GM23338 (cell line): ENCODE results near the gene VTCN1.

ENCODE experiments used
- CREB1 ChIP-seq: fragments of 250-450 bp; sonication (Bioruptor Pico); IDR thresholded peaks from 2 replicates; pipeline ENCODE4 v1.5.0; 2020; ENCODE audit warnings: low read depth, mild to moderate bottlenecking, moderate library complexity
- EZH2 ChIP-seq: fragments of 200-600 bp; sonication (generic); IDR thresholded peaks from one replicate; pipeline ENCODE4 v1.8.0; 2017; ENCODE audit warnings: antibody characterized with exemption, mild to moderate bottlenecking, low read depth; ENCODE audit not compliant: unreplicated experiment
- EZH2phosphoT487 ChIP-seq: fragments of 200-600 bp; sonication (generic); IDR thresholded peaks from one replicate; pipeline ENCODE4 v1.8.1; 2018; ENCODE audit warnings: antibody characterized with exemption; ENCODE audit not compliant: unreplicated experiment
- JUNB ChIP-seq: IDR thresholded peaks from one replicate; pipeline ENCODE4 v1.6.1; 2016; ENCODE audit warnings: antibody characterized with exemption; ENCODE audit not compliant: unreplicated experiment
- NANOG ChIP-seq: IDR thresholded peaks from 2 replicates; pipeline ENCODE4 v1.6.1; 2016; ENCODE audit warnings: antibody characterized with exemption, borderline replicate concordance
- POLR2AphosphoS5 ChIP-seq: IDR thresholded peaks from 2 replicates; pipeline ENCODE4 v1.6.1; 2016; ENCODE audit warnings: antibody characterized with exemption, low read depth
- STAT1 ChIP-seq: IDR thresholded peaks from one replicate; pipeline ENCODE4 v1.6.1; 2016; ENCODE audit warnings: antibody characterized with exemption; ENCODE audit not compliant: unreplicated experiment
- ZNF114 ChIP-seq: fragments of 250-450 bp; sonication (Bioruptor Pico); IDR thresholded peaks from 2 replicates; pipeline ENCODE4 v1.5.0; 2020; ENCODE audit warnings: mild to moderate bottlenecking, moderate library complexity
- ZNF331 ChIP-seq: fragments of 250-450 bp; sonication (Bioruptor Pico); IDR thresholded peaks from 2 replicates; pipeline ENCODE4 v1.5.0; 2020; ENCODE audit warnings: low read depth, mild to moderate bottlenecking, moderate library complexity
- TF ChIP-seq, protein P1 (sequence below), 2 experiments: fragments of 200-600 bp in 1 of 2; sonication (generic) in 1 of 2; conservative IDR thresholded peaks; 2 replicates each; pipeline versions ENCODE4 v1.5.1 to v1.6.1; 2016 to 2017; ENCODE audit warnings: antibody characterized with exemption in 2 of 2, low read depth in 2 of 2, mild to moderate bottlenecking in 2 of 2, moderate library complexity in 1 of 2
- TF ChIP-seq, protein P2 (sequence below): IDR thresholded peaks from 2 replicates; pipeline ENCODE4 v1.6.1; 2016; ENCODE audit warnings: antibody characterized with exemption
- TF ChIP-seq, protein P3 (sequence below): IDR thresholded peaks from one replicate; pipeline ENCODE4 v1.6.1; 2018; ENCODE audit warnings: antibody characterized with exemption; ENCODE audit not compliant: unreplicated experiment

DNA sequence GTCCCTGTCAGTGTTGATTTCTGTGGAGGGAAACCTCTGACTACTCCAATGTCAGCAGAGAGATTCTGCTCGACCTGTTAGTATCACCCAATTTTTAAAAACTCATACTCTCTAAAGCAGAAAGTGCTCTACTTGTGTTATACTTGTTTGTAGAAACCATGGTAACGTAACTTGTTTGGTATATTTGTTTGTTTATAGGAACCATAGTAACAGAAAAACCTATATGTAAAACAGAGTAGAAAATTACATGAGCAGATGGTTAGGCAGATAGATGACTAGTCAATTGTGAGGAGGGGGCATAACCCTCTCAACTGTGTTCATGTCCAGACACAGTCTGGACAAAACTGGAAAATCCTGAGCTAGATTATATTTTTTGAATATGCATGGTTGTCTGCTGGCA, 95.8 kb downstream of the VTCN1 start:
- TF ChIP-seq, protein P1, sequence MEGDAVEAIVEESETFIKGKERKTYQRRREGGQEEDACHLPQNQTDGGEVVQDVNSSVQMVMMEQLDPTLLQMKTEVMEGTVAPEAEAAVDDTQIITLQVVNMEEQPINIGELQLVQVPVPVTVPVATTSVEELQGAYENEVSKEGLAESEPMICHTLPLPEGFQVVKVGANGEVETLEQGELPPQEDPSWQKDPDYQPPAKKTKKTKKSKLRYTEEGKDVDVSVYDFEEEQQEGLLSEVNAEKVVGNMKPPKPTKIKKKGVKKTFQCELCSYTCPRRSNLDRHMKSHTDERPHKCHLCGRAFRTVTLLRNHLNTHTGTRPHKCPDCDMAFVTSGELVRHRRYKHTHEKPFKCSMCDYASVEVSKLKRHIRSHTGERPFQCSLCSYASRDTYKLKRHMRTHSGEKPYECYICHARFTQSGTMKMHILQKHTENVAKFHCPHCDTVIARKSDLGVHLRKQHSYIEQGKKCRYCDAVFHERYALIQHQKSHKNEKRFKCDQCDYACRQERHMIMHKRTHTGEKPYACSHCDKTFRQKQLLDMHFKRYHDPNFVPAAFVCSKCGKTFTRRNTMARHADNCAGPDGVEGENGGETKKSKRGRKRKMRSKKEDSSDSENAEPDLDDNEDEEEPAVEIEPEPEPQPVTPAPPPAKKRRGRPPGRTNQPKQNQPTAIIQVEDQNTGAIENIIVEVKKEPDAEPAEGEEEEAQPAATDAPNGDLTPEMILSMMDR (conservative IDR thresholded peaks at IDR 0.05; ENCODE audit: low read depth in 2 of 2): no peak
- TF ChIP-seq EZH2 (no peak), POLR2AphosphoS5 (no peak), ZNF114 (no peak), EZH2phosphoT487 (no peak), CREB1 (CRISPR knock-in tag) (no peak), NANOG (no peak), ZNF331 (CRISPR knock-in tag) (no peak), JUNB (no peak), STAT1 (no peak)
- TF ChIP-seq, protein P2, sequence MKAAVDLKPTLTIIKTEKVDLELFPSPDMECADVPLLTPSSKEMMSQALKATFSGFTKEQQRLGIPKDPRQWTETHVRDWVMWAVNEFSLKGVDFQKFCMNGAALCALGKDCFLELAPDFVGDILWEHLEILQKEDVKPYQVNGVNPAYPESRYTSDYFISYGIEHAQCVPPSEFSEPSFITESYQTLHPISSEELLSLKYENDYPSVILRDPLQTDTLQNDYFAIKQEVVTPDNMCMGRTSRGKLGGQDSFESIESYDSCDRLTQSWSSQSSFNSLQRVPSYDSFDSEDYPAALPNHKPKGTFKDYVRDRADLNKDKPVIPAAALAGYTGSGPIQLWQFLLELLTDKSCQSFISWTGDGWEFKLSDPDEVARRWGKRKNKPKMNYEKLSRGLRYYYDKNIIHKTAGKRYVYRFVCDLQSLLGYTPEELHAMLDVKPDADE: no peak
- TF ChIP-seq, protein P3, sequence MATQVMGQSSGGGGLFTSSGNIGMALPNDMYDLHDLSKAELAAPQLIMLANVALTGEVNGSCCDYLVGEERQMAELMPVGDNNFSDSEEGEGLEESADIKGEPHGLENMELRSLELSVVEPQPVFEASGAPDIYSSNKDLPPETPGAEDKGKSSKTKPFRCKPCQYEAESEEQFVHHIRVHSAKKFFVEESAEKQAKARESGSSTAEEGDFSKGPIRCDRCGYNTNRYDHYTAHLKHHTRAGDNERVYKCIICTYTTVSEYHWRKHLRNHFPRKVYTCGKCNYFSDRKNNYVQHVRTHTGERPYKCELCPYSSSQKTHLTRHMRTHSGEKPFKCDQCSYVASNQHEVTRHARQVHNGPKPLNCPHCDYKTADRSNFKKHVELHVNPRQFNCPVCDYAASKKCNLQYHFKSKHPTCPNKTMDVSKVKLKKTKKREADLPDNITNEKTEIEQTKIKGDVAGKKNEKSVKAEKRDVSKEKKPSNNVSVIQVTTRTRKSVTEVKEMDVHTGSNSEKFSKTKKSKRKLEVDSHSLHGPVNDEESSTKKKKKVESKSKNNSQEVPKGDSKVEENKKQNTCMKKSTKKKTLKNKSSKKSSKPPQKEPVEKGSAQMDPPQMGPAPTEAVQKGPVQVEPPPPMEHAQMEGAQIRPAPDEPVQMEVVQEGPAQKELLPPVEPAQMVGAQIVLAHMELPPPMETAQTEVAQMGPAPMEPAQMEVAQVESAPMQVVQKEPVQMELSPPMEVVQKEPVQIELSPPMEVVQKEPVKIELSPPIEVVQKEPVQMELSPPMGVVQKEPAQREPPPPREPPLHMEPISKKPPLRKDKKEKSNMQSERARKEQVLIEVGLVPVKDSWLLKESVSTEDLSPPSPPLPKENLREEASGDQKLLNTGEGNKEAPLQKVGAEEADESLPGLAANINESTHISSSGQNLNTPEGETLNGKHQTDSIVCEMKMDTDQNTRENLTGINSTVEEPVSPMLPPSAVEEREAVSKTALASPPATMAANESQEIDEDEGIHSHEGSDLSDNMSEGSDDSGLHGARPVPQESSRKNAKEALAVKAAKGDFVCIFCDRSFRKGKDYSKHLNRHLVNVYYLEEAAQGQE: no peak
